ENCODE results near the gene SCARB2. TPM values are rescaled to one million over a fixed set of nuclear protein-coding genes. Genes with fewer than 3 reads are reported as not detected.
A peak's percentile ranks its signal among the peaks of the same experiment; 100 is the strongest.

SCARB2 gene
- 166 TPM for total RNA-seq
- long read RNA-seq, full-length matches to known transcripts = 148 of 195 reads
- long read RNA-seq, partial matches to known transcripts = 18 of 195 reads
- long read RNA-seq, other reads (novel, unspliced or antisense) = 29 of 195 reads

GRCh38 chr4:76213415-76214176, at the start of gene SCARB2:
Gene SCARB2 (minus strand): TSS chr4:76213824. CDS start chr4:76213543, 281 bp downstream.
- H3K9me3 ChIP-seq = no peaks in the 10 kb centered on the region
- DNase-seq = peak; percentile 93
- H3K4me1 ChIP-seq = peaks cover 88% of the 10 kb centered on the region
- no peaks in the 10 kb centered on the region for H3K27me3 ChIP-seq (ENCODE audit: low read depth)
- H3K4me3 ChIP-seq = peak within 1 kb of the TSS; percentile 68
- intact Hi-C loops (cut with DNase I) = no loop called here
- H3K36me3 ChIP-seq = no peaks in the 10 kb centered on the region
- peak; percentile 94 to 96 for ATAC-seq
- peak within 1 kb of the TSS; percentile 97 for H3K27ac ChIP-seq
- TF ChIP-seq CTCF (IDR thresholded peaks at IDR 0.05) = no peak

- Histone ChIP-seq H3K4me3 (no peak overlapping the region), H3K36me3 (no peaks in the 10 kb centered on the region), H3K9me3 (no peaks in the 10 kb centered on the region), H3K27ac (no peak overlapping the region), H3K4me1 (no peaks in the 10 kb centered on the region), H3K27me3 (ENCODE audit: low read depth) (no peaks in the 10 kb centered on the region)
- intact Hi-C loops (cut with DNase I) = no loop called here
- TF ChIP-seq CTCF (IDR thresholded peaks at IDR 0.05) = no peak
- ATAC-seq (no peak), DNase-seq (no peak)
Measured at GRCh38 chr4:76260571-76260970, 46.9 kb upstream of the SCARB2 start.

- Histone ChIP-seq H3K36me3 (no peaks in the 10 kb centered on the region), H3K4me1 (no peaks in the 10 kb centered on the region), H3K4me3 (no peak overlapping the region), H3K27ac (no peak overlapping the region), H3K9me3 (no peaks in the 10 kb centered on the region), H3K27me3 (ENCODE audit: low read depth) (no peaks in the 10 kb centered on the region)
- intact Hi-C loops (cut with DNase I) = no loop called here
- no peak for TF ChIP-seq CTCF (IDR thresholded peaks at IDR 0.05)
- ATAC-seq = no peak
- DNase-seq = no peak
Measured at GRCh38 chr4:76257824-76258223, 44.2 kb upstream of the SCARB2 start.

- Histone ChIP-seq H3K4me1 (peaks cover under 1% of the 10 kb centered on the region), H3K36me3 (no peaks in the 10 kb centered on the region), H3K27me3 (ENCODE audit: low read depth) (no peaks in the 10 kb centered on the region), H3K27ac (no peak overlapping the region), H3K4me3 (no peak overlapping the region), H3K9me3 (no peaks in the 10 kb centered on the region)
- DNase-seq (no peak), ATAC-seq (no peak)
- TF ChIP-seq CTCF (IDR thresholded peaks at IDR 0.05) = no peak
- intact Hi-C loops (cut with DNase I) = no loop called here
Measured at GRCh38 chr4:76256968-76257367, 43.3 kb upstream of the SCARB2 start.

GRCh38 chr4:76256032-76256431, 42.4 kb upstream of the SCARB2 start:
- peaks cover 1% of the 10 kb centered on the region for H3K27me3 ChIP-seq (ENCODE audit: low read depth)
- no peak overlapping the region for H3K4me3 ChIP-seq
- DNase-seq (no peak), ATAC-seq (no peak)
- H3K36me3 ChIP-seq = no peaks in the 10 kb centered on the region
- no peak for TF ChIP-seq CTCF (IDR thresholded peaks at IDR 0.05)
- H3K4me1 ChIP-seq = peaks cover 8% of the 10 kb centered on the region
- no peak overlapping the region for H3K27ac ChIP-seq
- intact Hi-C loops (cut with DNase I) = no loop called here
- no peaks in the 10 kb centered on the region for H3K9me3 ChIP-seq
